ENCODE results near the gene FAU. TPM values are rescaled to one million over a fixed set of nuclear protein-coding genes. Genes with fewer than 3 reads are reported as not detected.

FAU gene
- total RNA-seq, 4 donors from 2014 or later = 353 to 521 (median 436) TPM

DNA sequence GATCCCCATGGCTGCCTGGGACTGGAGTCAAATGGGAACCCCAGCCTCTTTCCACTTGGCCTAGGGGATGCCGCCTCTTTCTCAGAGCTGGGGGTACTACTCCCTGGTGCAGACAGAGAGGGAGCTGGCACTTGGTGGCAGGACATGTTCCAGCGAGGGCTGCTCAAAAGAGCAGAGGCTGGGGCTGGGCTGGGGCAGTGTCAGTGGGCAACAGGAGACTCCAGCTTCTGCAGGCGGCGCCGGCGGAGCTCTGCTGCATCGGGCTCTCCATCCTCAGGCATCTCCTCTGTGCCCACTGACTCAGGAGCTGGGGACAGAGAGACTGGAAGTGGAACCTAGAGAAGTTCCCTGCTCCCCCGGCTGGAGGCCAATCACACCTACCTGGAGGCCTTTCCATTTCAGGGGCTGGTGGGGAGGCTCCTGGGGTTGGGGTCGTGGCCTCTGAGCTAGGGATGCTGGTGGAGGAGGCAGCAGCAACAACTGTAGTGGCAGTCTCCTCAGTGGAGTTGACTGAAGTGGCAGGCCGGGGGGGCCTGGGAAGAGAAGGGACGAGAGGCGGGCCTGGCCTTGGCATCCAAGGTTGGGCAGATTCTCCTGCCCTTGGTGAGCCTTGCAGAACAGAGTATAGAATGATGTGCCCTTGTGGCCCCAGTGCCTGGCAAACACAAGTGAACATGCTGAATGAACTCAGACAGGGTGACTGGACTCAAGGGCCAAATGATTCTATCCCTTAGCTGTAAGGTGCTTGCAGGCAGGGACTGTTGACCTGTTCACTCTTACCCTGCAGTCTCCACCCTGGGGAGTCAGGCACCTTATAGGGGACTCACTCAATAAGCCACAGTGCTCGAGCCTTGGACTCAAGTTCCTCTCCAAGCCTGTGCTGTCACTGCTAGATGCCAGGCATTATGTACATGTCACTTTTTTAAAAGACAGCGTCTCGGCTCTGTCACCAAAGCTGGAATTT lies 6.5 kb upstream of the FAU start:
- Histone ChIP-seq H3K4me1 (peaks cover 13 to 17% of the 10 kb centered on the region in 2 donors), H3K27me3 (no peaks in the 10 kb centered on the region), H3K27ac (no peak overlapping the region), H3K4me3 (no peak overlapping the region), H3K9me3 (no peaks in the 10 kb centered on the region), H3K36me3 (peaks cover 0 to 89% of the 10 kb centered on the region in 2 donors)
- no peak for DNase-seq
- ATAC-seq = no peak
- TF ChIP-seq POLR2A (IDR thresholded peaks at IDR 0.05) = no peak
- TF ChIP-seq, protein P1, sequence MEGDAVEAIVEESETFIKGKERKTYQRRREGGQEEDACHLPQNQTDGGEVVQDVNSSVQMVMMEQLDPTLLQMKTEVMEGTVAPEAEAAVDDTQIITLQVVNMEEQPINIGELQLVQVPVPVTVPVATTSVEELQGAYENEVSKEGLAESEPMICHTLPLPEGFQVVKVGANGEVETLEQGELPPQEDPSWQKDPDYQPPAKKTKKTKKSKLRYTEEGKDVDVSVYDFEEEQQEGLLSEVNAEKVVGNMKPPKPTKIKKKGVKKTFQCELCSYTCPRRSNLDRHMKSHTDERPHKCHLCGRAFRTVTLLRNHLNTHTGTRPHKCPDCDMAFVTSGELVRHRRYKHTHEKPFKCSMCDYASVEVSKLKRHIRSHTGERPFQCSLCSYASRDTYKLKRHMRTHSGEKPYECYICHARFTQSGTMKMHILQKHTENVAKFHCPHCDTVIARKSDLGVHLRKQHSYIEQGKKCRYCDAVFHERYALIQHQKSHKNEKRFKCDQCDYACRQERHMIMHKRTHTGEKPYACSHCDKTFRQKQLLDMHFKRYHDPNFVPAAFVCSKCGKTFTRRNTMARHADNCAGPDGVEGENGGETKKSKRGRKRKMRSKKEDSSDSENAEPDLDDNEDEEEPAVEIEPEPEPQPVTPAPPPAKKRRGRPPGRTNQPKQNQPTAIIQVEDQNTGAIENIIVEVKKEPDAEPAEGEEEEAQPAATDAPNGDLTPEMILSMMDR (IDR thresholded peaks at IDR 0.05 in 4 of 5, conservative IDR thresholded peaks at IDR 0.05 in 1 of 5) = no peak
- in situ Hi-C loops (cut with MboI; ENCODE audit: low sequenced_read_pairs in 4 of 4) = no loop called here
- intact Hi-C loops (cut with DNase I; ENCODE audit: low total_unique reads) = no loop called here

DNA sequence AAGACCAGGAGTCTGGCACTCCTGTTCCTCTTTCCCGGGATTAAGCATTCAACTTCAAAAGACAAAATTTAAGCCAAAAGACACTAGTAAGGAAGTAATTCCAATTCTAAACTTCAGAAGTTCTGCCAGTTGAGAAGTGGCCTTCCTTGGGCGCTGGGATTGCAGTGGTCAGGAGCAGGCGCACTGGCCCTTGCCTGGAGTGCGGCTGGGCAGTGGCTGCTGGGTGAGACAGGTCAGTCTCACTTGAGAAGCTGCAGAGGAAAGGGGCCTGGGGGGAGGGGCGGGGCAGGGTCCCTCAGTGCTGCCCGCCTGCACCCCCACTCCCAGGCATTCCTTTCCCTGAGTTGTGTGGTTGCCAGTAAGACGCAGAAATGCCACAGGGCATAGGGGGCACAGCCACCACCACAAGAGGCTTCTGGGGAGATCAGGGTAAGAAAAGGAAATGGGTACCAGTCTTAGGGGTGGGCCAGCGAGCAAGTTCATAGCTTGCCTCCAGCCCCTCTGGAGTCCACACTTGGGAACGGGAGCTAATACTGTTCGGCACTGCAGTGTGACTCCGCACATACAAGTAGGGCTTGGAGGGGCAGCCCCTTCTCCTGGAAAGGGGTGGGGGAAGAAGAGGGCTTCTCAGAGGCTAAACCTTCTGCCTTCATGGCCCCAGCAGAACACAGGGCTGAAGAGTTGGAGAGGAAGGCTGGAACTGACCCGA lies 5.7 kb upstream of the FAU start:
- intact Hi-C loops (cut with DNase I; ENCODE audit: low total_unique reads) = no loop called here
- peaks cover 0 to 86% of the 10 kb centered on the region in 2 donors for H3K36me3 ChIP-seq
- no peaks in the 10 kb centered on the region for H3K27me3 ChIP-seq
- DNase-seq (no peak), ATAC-seq (no peak)
- no peaks in the 10 kb centered on the region for H3K9me3 ChIP-seq
- H3K27ac ChIP-seq = no peak overlapping the region
- TF ChIP-seq, protein P1 (IDR thresholded peaks at IDR 0.05 in 4 of 5, conservative IDR thresholded peaks at IDR 0.05 in 1 of 5) = no peak
- TF ChIP-seq POLR2A (IDR thresholded peaks at IDR 0.05) = no peak
- peaks cover 12 to 17% of the 10 kb centered on the region in 2 donors for H3K4me1 ChIP-seq
- no peak overlapping the region for H3K4me3 ChIP-seq
- in situ Hi-C loops (cut with MboI; ENCODE audit: low sequenced_read_pairs in 4 of 4) = no loop called here

GRCh38 chr11:65126624-65127274 lies 4.8 kb upstream of the FAU start:
- Histone ChIP-seq H3K27me3 (no peaks in the 10 kb centered on the region), H3K4me1 (peaks cover 10 to 12% of the 10 kb centered on the region in 2 donors), H3K9me3 (no peaks in the 10 kb centered on the region), H3K27ac (no peak overlapping the region), H3K4me3 (no peak overlapping the region), H3K36me3 (peaks cover 0 to 77% of the 10 kb centered on the region in 2 donors)
- no peak for TF ChIP-seq POLR2A (IDR thresholded peaks at IDR 0.05)
- TF ChIP-seq, protein P1 (IDR thresholded peaks at IDR 0.05 in 4 of 5, conservative IDR thresholded peaks at IDR 0.05 in 1 of 5) = no peak
- DNase-seq = no peak
- in situ Hi-C loops (cut with MboI; ENCODE audit: low sequenced_read_pairs in 4 of 4) (no loop called here), intact Hi-C loops (cut with DNase I; ENCODE audit: low total_unique reads) (no loop called here)
- no peak for ATAC-seq

DNA sequence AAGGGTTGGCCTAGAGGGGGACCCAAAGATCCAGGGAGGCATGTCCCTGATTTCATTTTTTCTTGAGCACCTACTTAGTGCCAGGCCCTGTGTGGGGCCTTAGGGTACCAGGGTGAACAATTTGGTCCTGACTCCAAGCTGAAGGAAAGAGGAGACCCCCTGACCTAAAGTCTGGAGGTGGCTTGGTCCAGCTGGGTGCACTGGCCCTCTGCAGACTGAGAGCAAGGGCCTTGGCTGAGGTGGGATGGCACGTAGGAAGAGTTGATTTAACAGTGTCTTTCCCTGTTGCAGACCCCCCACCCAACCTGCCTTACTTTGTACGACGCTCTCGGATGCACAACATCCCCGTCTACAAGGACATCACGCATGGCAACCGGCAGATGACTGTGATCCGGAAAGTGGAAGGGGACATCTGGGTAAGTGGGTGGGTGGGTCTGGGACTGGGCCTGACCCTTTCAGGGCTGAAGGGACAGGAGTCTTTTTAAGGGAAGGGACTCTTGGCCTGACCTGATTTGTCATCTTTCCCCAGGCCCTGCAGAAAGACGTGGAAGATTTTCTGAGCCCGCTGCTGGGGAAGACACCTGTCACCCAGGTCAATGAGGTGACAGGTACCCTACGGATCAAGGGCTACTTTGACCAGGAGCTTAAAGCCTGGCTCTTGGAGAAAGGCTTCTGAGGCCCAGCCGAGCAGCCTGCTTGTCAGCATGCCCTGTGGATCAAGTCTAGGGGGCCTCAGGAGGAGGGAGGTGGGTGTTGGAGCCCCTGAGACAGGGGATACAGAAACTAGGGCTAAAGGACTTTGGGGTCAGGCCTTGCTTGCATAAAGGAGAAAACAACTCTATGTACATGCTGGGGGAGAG lies 3.5 kb upstream of the FAU start:
- H3K27ac ChIP-seq = no peak overlapping the region
- ATAC-seq (no peak), DNase-seq (no peak)
- H3K4me3 ChIP-seq = no peak overlapping the region
- no peaks in the 10 kb centered on the region for H3K9me3 ChIP-seq
- peaks cover 0 to 71% of the 10 kb centered on the region in 2 donors for H3K36me3 ChIP-seq
- no peak for TF ChIP-seq POLR2A (IDR thresholded peaks at IDR 0.05)
- TF ChIP-seq, protein P1 (IDR thresholded peaks at IDR 0.05 in 4 of 5, conservative IDR thresholded peaks at IDR 0.05 in 1 of 5) = no peak
- intact Hi-C loops (cut with DNase I; ENCODE audit: low total_unique reads) = no loop called here
- H3K4me1 ChIP-seq = peaks cover 18 to 24% of the 10 kb centered on the region in 2 donors
- no peaks in the 10 kb centered on the region for H3K27me3 ChIP-seq
- in situ Hi-C loops (cut with MboI; ENCODE audit: low sequenced_read_pairs in 4 of 4) = no loop called here
